Cerebellar nuclear complex (tissue), 1 donor: Measurements from ENCODE around the gene MYRIP.
"Not testable (repeated sequence)": the region's sequence is repeated elsewhere in the genome, so short reads cannot be mapped to it uniquely, and the experiment has no call there.

ENCODE experiments used
- DNase-seq, 2 experiments: peaks; one replicate each; lab custom pipeline; 2025; lab: John Stamatoyannopoulos, UW

The MYRIP gene

GRCh38 chr3:40129981-40130380, 320.6 kb downstream of the MYRIP start:
- peak in 1 of 2 experiments; percentile 31 for DNase-seq

GRCh38 chr3:40130721-40131120, 321.3 kb downstream of the MYRIP start:
- DNase-seq = no peak

- DNase-seq = not testable (repeated sequence)
Observed at GRCh38 chr3:40133886-40134575, 324.6 kb downstream of the MYRIP start.

GRCh38 chr3:40137591-40138295, 328.3 kb downstream of the MYRIP start:
- no peak for DNase-seq

- DNase-seq = no peak
Observed at GRCh38 chr3:40143283-40144090, 334.1 kb downstream of the MYRIP start.

- DNase-seq = no peak
Observed at GRCh38 chr3:40148827-40149226, 339.4 kb downstream of the MYRIP start.

GRCh38 chr3:40152482-40153133, 343.2 kb downstream of the MYRIP start:
- no peak for DNase-seq

GRCh38 chr3:40160933-40161332, 351.5 kb downstream of the MYRIP start:
- DNase-seq = no peak

- DNase-seq = no peak
Observed at GRCh38 chr3:40162616-40163015, 353.2 kb downstream of the MYRIP start.

- no peak for DNase-seq
Observed at GRCh38 chr3:40166997-40167396, 357.6 kb downstream of the MYRIP start.

GRCh38 chr3:40167958-40168357, 358.5 kb downstream of the MYRIP start:
- no peak for DNase-seq

- DNase-seq = no peak
Observed at GRCh38 chr3:40169983-40170382, 360.6 kb downstream of the MYRIP start.

GRCh38 chr3:40170395-40170794, 361.0 kb downstream of the MYRIP start:
- DNase-seq = no peak

GRCh38 chr3:40172560-40172959, 363.2 kb downstream of the MYRIP start:
- DNase-seq = no peak

- peak; percentile 4 to 60 for DNase-seq
Observed at GRCh38 chr3:40173227-40173721, 363.9 kb downstream of the MYRIP start.

GRCh38 chr3:40178012-40178594, 368.7 kb downstream of the MYRIP start:
- no peak for DNase-seq

- DNase-seq = peak in 1 of 2 experiments; percentile 63
Observed at GRCh38 chr3:40179016-40179415, 369.6 kb downstream of the MYRIP start.

GRCh38 chr3:40181182-40181581, 371.8 kb downstream of the MYRIP start:
- no peak for DNase-seq

- DNase-seq = no peak
Observed at GRCh38 chr3:40185029-40185695, 375.8 kb downstream of the MYRIP start.

GRCh38 chr3:40186508-40186907, 377.1 kb downstream of the MYRIP start:
- DNase-seq = peak in 1 of 2 experiments; percentile 37

GRCh38 chr3:40187945-40188344, 378.5 kb downstream of the MYRIP start:
- DNase-seq = peak in 1 of 2 experiments; percentile 16
